GM12874 (cell line): ENCODE results near the gene TBC1D19.
A peak's percentile ranks its signal among the peaks of the same experiment; 100 is the strongest.

ENCODE experiments used
- TF ChIP-seq, protein P1 (sequence below): IDR thresholded peaks from 2 replicates; pipeline ENCODE4 v1.5.1; 2011; ENCODE audit warnings: low read depth, mild to moderate bottlenecking, control low read depth, low read length, moderate library complexity; ENCODE audit not compliant: insufficient read depth

The TBC1D19 gene

DNA sequence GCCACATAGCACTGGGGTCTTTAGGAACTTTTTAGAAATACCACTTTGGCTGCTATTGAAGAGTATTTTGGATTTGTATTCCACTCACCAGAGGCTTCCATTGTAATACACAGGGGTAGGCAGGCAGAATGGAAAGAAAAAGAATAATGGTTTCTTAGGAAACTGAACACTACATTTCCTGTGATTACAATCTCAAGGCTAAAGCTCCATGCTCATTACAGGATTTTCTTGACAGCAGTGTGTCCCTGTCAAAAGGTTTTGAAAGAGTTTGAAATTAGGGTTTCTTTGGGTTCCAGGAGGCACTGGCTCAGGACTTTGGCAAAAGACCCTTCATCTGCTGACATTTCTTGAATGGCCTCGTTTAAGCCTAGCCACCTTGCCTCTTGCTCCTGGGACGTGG is 201.9 kb downstream of the TBC1D19 start:
- TF ChIP-seq, protein P1, sequence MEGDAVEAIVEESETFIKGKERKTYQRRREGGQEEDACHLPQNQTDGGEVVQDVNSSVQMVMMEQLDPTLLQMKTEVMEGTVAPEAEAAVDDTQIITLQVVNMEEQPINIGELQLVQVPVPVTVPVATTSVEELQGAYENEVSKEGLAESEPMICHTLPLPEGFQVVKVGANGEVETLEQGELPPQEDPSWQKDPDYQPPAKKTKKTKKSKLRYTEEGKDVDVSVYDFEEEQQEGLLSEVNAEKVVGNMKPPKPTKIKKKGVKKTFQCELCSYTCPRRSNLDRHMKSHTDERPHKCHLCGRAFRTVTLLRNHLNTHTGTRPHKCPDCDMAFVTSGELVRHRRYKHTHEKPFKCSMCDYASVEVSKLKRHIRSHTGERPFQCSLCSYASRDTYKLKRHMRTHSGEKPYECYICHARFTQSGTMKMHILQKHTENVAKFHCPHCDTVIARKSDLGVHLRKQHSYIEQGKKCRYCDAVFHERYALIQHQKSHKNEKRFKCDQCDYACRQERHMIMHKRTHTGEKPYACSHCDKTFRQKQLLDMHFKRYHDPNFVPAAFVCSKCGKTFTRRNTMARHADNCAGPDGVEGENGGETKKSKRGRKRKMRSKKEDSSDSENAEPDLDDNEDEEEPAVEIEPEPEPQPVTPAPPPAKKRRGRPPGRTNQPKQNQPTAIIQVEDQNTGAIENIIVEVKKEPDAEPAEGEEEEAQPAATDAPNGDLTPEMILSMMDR, result no peak

DNA sequence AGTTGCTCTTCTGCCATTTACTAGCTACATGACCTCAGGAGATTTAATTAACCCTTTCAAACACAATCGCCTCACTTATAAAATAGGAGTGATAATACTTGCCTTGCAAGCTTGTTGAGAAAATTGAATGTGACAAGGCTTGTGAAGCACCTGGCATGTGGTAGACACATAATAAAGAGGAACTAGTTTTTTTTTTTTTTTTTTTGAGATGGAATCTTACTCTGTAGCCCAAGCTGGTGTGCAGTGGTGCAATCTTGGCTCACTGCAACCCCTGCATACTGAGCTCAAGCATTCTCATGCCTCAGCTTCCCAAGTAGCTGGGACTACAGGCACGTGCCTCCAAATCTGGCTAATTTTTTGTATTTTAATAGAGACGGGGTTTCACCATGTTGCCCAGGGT is 203.0 kb downstream of the TBC1D19 start:
- TF ChIP-seq, protein P1, result no peak

DNA sequence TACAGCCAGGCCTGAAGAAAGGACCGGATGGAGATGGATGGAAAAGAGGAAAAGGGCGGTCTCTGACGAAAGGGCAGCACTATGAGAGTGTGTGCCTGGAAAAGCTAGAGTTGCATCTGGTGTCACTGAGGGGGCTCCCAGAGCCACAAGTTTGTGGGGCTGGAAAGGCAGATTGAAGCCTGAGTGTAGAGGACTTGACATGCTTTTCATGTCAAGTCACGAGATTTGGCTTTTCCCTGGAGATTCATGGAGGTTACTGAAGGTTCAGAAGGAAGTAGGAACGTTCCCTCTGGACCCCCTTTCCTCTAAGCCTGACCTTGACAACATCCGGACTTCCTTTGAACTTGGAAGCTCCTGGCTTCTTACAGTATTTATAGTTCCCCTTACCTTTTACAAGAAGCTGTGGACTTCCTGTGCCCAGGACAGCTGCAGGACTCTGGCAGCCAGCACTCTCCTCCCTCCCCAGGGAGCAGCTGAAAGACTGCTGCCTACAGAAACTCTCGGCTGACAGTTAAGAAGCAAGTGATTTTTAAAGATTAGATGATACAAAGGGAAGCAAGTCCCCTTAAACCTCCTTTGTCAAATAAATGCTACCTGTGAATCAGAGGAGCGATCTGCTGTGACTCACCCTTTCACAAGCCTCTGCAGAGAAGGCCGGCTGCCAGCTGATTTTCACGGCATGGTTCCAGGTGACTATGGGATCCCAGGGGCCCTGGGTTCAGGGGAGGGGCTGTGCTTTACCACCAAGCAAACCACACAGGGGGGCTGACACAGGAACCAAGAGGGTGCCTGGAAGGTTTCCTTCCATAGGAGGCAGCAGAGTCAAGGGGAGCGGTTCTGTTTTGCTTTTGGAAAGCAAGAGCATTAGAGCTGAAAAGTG is 203.8 kb downstream of the TBC1D19 start:
- TF ChIP-seq, protein P1, result peak; percentile 34; the same call in 1 of the 2 replicates

DNA sequence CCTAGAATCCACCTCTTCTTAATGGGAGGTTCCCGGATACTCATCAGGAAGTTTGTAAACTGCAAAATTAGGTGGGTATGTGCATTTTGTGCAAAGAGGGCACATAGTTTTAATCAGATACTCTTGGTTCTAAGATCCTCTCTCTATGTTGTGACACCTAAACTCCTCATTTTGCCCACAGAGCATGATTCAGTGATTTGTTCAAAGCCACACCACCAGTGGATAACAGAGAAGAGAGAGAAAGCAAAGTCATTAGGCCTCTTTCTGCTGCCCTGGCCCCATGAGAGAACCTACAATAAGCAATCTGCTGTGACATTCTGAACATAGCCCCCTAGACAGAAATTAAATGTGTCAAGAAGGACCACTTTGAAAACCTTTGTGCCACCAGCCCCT is 204.5 kb downstream of the TBC1D19 start:
- TF ChIP-seq, protein P1, result no peak

DNA sequence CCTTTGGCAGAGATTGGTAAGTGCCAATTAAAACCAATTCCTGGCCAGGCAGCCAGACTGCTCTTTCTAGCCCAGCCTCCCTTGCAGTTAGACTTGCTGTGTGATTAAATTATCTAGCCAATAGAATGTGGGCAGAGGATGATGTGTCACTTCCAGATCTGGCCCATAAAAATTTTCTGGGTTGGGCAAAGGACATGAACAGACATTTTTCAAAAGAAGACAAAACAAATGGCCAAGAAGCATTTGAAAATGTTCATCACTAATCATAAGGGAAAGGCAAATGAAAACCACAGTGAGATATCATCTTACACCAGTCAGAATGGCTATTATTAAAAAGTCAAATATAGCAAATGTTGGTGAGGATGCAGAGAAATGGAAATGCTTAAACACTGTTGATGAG is 205.3 kb downstream of the TBC1D19 start:
- TF ChIP-seq, protein P1, result no peak

DNA sequence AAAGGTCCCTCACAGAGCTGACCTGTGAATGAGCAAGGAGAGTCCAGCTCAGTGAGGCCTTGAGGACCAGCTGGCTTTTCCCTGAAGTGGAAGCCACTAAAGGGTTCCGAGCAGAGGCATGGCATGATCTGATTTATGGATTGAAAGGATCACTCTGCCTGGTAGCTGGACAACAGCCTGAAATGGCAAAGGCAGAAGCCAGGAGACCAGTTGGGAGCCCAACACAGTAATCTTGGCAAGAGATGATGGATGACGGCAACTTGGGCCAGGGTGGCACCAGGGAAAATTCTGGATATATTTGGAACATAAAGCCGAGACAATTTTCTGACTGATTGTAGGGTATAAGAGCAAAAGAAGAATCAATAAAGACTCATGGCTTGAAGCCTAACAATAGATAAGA is 207.5 kb downstream of the TBC1D19 start:
- TF ChIP-seq, protein P1, result no peak

DNA sequence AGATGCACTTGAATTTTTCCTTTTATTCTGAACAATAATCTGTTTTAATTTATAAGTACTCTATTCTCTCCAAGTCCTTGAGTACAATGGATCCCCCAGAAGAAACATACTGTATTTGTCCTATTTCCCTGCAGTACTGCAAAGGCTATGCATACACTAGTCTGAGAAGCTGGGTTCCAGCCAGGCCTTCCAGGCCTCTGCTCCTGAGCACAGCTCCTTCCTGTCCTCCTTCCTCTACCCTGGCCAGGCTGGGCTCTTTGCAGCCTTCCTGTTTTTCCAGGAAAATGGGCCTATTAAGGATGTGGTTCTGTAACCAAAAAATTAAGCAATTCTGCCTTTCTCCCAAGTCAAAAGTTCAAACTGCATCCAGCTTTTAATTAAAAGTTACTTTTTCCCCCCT is 208.8 kb downstream of the TBC1D19 start:
- TF ChIP-seq, protein P1, result no peak
